HG03039 (cell line): ENCODE measurements around the gene PRLH.
"Not testable (repeated sequence)": the region's sequence is repeated elsewhere in the genome, so short reads cannot be mapped to it uniquely, and the experiment has no call there.

Source experiments
- ATAC-seq: cut with Tn5 transposase; IDR thresholded peaks from one replicate; pipeline ENCODE4 v1.9.1; 2021; ENCODE audit warnings: mild to moderate bottlenecking, moderate library complexity; ENCODE audit not compliant: unreplicated experiment

Gene PRLH

DNA sequence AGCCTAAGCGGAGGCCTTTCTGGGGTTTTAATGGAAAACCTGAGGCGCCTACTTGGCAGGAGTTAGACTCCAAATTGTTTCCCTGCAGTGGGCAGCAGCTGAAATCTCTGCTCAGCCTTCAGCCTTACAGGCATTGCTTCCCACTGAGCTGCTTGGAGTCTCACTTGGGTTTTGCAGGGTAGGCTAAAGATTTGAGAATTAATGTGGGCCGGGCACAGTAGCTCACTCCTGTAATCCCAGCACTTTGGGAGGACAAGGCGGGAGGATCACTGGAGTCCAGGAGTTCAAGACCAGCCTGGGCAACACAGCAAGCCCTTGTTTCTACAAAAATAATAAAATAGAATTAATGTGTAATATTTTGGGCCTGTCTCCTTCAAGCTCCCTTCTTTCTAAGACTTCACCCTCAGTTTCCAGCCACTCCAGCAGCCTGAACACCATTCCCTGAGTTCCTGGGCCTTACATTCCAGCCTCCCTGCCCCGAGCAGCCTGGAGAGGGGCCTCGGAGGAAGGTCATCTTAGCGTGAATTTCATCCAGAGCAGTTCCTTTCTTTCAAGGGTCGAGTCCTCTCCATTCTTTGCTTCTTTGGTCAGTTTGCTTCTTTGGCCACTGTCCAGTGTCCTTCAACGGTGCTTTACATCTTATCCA lies 33.2 kb downstream of the PRLH start:
- ATAC-seq = no peak

DNA sequence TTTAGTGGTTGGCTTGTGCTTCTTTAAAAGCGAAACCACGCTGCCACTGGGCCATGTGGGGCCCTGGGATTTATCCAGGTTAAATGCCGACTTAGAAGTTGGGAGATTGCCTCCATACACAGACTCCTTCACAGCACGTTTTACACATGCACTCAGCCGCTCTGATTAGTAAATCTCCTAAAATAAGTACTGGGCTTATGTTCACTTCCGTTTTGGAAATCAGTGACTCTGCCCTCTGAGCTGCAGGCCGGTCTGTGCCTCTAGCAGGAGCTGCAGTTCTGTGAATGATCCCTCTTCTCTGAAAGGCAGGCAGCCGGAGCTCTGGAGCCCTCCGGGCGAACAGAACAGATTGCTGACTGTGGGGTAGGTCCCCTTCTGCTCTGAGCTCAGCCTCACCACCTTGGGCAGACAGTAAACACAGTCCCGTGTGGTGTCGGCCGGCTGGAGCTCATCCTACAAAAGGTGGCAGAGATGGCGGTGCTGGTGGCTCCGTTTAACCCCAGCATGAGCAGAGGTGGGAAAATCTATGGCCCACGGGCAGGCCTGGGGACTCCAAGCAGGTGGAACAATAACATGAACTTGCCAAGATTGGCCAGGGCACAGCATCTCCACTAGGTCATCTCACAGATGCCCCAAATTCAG lies 34.0 kb downstream of the PRLH start:
- no peak for ATAC-seq

DNA sequence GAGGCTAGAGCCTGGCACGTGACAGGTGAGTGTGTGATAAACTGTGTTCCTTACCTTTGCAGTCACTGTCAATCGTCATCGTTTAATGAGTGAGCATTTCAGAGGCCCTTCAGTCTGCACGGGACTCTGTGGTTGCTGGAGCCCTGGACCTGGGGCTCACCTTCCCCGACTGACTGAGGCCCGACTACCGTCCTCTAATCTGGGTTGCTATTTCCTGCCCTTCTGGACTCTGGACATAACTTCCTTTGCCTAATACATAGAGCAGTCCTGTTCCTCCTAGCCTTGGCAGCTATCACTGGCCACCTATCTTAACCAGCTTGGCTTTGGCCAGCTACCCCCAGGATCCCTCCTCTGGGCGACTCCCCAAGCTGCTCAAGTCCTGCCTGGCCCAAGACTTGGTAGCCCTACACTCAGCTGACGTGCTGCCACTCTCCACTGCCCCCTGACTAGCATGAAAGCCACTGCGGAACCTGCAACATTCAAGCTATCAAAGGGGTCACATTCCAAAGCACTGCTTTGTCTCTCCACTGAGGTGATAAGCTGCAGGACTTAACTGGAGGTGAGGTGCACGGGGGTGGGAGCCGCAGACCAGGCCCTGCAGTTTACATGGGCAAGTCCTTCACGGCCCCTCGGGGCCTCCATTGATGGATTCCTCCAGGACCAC lies 35.2 kb downstream of the PRLH start:
- ATAC-seq = no peak

DNA sequence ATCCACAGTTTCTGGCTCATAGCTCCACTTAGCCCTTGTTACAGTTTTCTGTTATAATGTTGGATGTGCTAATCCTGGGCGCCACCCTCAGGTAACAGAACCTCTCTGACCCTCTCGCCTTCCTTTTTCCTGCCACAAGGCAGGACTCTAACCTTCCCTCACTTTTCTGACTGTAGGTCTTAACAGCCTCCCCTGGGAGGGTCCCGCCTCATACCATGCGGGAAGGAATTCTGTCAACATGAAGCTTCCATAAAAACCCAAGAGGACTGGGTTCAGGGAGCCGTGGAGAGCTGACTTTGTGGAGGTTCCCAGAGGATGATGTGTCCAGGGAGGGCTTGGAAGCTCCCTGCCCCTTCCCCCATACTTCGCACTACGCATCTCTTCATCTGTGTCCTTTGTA lies 36.0 kb downstream of the PRLH start:
- ATAC-seq = no peak

DNA sequence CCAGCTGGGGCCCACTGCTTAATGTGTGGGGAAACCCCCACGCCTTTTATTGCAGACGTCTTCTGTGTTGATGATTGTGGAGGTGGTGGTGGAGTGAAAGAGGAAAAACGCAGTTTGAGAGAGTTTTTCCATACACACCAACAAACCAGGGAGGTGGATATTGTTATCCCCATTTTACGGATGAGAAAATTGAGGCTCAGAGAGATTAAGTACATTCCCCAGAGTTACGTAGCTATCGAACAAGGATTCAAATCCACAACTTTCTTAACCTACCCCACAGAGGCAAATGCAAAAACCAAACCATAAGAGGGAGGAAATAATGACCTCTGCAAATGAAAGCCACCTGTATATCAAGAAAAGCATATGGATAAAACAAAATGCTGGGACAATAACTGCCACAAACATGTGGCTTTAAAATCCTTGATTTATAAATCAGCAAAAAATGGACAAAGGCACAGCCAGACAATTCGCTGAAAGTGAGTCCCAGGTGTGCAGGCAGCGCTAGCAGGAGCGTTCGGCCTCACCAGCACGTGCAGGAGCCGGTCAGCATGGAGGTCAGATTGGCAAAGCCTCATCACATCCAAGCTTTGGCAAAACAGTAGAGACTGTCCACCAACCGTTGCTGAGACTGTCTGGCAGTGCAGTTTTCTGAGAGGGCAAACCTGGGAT lies 36.8 kb downstream of the PRLH start:
- no peak for ATAC-seq

DNA sequence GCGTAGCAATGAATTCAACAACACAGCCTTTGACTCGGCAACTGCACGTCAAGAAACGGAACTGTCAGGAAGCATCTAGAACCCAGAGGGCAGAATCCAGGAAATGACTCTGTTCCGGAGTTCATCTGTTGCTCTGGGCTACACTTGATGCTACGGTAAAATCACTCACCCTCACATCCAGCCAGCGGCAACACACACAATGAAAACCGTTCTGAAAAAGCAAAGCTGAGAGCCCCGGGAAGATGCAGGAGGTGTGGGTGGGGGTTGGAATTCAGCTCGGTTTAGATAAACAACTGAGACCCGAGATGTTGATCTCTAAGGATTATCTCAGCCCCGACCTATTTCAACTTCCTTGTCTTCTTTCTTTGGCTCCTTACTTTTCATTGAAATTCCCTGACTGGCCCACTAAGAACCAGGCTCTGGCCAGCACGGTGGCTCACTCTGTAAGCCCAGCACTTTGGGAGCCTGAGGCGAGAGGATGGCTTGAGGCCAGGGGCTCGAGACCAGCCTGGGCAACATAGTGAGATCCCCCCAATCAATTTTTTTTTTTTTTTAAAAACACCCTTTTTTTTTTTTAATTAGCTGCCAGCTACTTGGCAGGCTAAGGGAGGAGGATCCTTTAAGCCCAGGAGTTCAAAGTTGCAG lies 37.5 kb downstream of the PRLH start:
- no peak for ATAC-seq

DNA sequence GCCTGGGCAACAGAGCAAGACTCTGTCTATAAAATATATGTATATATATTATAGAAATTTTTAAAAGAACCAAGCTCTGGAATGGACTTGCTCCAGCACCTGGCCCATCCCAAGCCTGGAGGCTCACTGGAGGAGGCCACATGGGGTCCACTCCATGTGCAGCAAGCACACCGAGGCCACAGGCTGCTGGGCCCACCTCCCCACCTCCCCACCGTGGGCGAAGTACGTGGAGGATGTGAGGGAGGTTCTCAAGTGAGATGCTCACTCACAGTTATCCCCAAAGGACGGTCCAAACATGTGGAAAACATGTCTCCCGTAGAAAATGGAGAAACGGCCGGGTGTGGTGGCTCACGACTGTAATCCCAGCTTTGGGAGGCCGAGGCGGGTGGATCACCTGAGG lies 38.0 kb downstream of the PRLH start:
- ATAC-seq = no peak

DNA sequence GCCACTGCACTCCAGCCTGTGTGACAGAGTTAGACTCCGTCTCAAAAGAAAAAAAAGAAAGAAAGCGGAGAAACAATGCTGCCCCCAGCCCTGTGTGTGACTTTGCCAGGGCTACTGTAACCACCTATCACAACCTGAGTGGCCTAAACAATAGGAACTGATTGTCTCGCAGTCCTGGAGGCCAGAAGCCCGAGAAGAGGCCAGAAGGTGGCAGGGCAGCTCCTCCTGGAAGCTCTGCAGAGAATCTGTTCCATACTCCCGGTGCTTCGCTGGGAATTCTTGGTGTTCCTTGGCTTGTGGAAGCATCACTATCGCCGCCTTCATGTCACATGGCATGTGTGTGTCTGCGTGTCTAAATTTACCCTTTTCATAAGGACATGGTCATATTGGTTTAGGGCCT lies 38.6 kb downstream of the PRLH start:
- no peak for ATAC-seq

DNA sequence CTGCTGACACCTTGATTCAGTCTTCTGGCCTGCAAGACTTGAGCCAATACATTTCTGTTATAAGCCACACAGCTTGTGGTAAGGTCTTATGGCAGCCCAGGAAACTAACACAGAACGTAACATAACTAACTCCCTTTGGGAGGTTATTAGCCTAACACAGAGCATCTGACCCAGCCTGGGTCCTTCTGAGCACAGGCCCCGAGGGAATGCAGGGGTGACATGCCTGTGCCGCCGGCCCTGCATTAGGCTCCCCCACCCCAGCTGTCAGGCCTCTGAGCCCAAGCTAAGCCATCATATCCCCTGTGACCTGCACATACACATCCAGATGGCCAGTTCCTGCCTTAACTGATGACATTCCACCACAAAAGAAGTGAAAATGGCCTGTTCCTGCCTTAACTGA lies 40.1 kb downstream of the PRLH start:
- ATAC-seq = not testable (repeated sequence)

DNA sequence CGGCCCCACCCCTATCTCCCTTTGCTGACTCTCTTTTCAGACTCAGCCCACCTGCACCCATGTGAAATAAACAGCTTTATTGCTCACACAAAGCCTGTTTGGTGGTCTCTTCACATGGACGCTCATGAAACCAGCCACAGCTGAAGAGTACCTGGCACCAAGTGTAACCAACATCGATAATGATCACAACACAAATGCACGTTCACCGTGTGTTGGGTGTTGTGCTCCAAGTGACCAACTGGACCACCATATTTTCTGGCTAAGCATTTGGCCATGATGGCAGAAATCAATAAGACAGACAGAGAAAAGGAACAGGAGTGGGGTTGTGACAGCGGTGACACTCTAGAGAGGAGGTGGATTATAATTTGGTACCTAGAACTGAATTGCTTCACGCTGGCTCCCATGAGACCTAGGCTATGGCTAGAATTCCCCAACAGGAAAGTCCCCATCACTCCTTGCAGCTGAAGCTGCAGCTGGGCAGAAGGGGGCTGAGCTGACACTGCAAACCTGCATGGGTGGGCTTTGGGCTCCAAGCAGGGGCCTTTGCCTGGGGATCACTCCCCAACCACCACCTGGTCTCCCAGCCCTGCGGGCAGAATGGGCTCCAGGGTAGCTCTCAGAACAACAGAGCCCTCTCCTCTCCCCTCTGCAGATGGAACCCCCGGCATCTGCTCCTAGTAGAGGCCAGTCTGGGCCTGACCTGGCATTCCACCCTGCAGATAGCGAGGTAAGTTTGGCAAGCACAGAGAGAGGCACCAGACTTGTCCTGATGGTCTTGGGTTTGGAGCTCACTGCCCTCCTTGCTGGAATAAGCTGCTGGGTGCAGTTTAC lies 46.4 kb downstream of the PRLH start:
- ATAC-seq = no peak

DNA sequence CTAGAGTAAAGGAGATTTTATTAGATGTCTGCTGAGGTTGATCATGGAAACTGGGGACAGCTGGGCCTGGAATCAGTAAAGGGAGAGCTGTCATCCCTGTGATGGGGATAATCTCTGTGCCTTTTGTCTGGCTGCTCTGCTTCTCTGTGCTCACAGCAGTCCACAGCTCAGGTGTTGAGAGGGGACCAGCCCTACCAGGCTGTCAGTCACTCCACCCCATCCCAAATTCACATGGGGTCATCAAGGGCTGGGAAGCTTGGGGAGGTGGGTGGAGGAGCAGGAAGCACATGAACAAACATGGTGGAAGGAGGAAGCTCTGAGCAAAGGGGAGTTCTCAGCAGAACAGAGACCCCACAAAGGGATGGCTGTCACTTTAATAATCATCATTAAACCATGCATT lies 47.3 kb downstream of the PRLH start:
- ATAC-seq = no peak

DNA sequence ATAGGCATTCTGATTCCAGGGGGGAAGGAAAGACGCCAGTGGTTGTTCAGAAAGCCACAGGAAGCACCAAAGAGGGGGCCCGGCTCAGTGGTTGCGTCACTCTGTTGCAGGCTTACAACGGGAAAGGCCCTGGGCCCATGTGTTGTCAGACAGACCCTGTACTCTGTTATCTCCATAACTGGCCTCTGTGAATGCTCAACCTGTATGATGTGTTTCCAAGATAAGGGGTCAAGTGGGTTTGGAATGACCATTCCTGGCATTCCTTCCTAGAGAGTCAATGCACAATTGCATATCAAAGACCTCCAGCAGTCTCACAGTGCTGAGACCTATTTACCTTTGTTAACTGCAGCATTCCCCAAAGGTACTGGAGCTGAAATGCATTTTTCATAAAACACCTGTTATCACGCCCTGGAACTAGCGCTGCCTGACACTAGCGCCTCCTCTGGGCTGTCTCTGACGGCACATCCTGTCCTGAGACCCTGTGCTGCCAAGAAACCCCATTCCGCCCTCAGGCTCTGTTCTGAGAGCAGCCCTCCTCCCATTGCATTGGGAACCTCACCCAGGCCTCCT lies 47.9 kb downstream of the PRLH start:
- no peak for ATAC-seq

DNA sequence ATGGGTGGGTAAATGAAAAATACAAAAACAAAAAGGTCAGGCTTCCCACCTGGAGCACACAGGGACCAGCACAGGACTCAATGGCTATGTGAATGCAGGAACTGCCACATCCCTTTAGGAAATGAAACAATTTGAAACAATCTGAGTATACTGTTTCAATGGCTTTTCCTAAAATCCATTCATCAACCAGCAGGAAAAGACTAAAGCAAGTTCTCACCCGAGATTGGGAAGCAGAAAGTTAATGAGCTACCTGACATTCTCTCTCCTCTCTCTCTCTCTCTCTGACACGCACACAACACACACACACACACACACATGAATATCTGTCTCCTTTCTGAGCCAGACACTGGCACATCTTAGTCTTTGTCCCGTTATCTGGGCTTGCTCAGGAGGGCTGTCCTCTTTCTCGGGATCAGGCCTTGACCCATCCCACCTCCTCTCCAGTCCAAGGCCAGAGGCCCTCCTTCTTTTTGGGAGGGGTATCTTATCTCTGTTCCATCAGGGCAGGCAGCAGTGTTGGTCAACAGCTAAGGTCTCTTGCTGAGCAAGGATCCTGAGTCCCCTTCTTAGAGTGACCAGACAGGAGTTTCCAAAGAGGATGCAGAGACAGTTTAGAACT lies 49.4 kb downstream of the PRLH start:
- no peak for ATAC-seq

DNA sequence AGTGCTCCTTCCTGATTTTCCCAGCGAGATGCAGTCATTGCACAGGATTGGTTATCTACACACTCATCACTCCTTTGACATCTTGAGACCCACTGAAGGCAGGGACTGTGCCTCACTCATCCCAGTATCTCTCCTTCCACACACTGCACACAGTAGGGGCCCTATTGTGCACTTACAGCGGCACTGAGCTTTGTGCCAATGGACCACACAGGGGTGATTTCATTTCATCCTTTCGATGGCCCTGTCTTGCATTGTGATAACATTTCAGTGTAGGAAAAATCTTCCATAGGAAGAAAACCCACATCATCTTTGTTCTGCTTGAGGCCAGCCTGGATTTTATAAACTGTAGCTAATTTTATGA lies 50.0 kb downstream of the PRLH start:
- ATAC-seq = no peak
